Lower leg skin (tissue), 3 donors: ENCODE data around the gene MAST4.

ENCODE experiments used
- CTCF ChIP-seq, 3 donors: fragments of 450-650 bp; IDR thresholded peaks; one replicate each; pipeline ENCODE4 v1.5.1; 2016; ENCODE audit warnings: antibody characterized with exemption in 3 of 3, mild to moderate bottlenecking in 3 of 3, moderate library complexity in 2 of 3
- POLR2A ChIP-seq, 2 donors: fragments of 450-650 bp; IDR thresholded peaks; one replicate each; pipeline ENCODE4 v1.6.1; 2016 to 2017; ENCODE audit warnings: antibody characterized with exemption in 2 of 2, mild to moderate bottlenecking in 1 of 2, moderate library complexity in 1 of 2

GRCh38 chr5:66724349-66725139 is 128.4 kb downstream of the MAST4 start:
- no peak for TF ChIP-seq CTCF (IDR thresholded peaks at IDR 0.05)
- no peak for TF ChIP-seq POLR2A (IDR thresholded peaks at IDR 0.05)
